SKM-1 treated with dmso at 0.1 percent for 144 hours (cell line): Measurements from ENCODE around the gene MLNR.
A peak's percentile ranks its signal among the peaks of the same experiment; 100 is the strongest.

Experiments used
- DNase-seq: peaks from one replicate; lab custom pipeline; 2025; ENCODE audit not compliant: unreplicated experiment; lab: John Stamatoyannopoulos, UW

The MLNR gene

DNA sequence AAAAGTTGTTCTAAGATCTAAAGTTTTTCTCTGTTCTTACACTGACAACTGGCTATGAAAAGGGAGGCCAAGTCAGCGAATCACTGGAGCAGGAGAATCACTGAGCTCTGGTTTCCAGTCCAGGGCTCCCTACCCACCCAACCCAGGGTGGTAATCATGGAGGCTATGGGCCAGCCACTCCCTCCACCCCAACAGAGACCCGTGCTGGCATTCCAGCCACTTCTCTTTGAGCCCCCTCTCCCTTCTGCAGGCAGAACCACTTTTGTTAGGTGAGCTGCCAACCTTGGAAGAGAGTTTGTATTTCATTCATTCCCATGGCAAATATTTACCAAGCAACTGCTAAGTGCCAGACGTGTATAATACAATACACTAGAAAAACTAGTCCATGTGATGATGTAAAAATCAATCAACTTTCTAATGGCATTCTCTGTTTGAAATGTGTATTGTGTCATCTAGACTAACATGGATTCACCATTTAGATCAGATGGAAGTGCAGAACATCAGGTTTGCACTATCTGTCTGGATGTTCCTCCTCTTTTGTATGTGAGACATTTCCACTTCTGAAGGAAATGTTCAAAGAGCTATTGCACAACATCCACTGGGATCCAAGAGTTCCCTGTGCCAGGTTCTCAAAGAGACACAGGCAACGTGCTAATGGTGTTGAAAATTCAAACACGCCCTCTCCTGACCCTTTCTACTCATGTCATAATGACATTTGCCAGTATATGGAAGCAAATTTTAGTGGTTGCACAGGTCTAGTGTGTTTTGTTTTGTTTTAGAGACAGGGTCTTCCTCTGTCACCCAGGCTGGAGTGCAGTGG lies 5.3 kb downstream of the MLNR start:
- DNase-seq: peak; percentile 84

DNA sequence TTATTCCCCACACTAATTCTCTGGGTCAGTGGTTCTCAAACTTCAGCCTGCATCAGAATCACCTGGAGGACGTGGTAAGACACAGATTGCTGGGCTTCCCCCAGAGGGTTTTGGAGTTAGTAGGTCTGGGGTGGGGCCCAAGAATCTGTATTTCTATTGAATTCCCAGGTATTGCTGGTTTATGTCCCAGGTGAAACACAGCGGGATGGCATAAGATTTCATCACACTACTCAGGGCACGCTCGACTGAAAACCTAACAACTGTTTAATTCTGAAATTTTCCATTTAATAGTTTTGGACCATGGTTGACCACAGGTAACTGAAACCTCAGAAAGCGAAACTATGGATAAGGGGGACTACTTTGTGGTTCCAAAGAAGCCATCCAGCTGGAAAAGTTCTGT lies 6.5 kb downstream of the MLNR start:
- no peak for DNase-seq

DNA sequence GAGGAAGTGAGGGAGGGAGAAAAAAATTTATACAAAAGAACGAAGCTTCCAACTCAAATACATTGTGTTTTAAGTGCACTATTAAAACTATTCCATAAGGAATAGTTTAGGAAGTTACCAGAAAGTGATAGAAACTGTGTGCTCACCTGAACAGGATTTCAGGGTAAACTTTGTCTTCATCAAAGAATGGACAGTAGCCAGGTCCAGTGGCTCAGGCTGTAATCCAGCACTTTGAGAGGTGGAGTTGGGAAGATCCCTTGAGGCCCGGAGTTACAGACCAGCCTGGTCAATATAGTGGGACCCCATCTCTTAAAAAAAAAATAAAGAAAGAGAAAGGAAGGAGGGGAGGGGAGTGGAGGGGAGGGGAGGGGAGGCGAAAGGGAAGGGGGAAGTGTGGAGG lies 14.6 kb downstream of the MLNR start:
- DNase-seq: no peak

DNA sequence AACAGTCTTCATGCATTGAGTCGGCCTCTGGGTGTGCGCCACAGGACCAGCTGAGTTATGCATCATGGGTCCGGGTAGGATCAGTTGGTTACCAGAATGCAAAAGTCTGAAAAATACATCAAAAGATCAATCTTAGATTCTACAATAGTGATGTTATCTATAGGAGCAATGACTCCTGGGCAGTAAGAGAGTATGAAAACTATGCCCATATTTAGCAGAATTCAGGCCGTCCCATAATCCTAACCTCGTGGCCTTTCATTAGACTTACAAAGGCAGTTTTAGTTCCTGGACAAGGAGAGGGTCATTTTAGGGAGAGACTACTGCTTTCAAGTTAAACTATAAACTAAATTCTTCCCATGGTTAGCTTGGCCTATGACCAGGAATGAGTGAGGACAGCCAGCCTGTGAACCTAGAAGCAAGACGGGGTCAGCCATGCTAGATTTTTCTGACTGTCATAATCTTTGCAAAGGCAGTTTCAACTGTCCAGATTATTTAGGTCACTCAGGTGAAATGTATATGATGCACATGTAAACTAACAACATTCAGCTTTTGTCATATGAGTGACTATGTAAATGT lies 15.8 kb downstream of the MLNR start:
- no peak for DNase-seq

DNA sequence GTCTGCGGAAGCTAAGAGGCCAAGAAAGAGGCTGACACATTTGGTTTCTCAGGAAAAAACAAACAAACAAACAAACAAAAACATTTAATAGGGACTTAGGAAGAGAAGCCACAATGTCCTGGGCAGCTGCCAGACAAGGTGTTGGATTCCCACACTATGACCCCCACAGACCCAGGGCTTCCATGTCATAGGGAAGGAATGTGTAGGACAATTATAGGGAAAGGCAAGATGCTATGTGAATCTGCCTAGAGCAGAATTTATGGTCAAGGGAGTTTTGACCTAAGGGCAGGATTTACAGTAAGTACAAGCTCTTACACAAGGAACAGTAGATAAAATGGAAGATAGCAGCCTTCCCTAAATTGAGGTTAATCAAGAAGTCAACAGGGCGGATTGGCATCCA lies 18.5 kb downstream of the MLNR start:
- no peak for DNase-seq

DNA sequence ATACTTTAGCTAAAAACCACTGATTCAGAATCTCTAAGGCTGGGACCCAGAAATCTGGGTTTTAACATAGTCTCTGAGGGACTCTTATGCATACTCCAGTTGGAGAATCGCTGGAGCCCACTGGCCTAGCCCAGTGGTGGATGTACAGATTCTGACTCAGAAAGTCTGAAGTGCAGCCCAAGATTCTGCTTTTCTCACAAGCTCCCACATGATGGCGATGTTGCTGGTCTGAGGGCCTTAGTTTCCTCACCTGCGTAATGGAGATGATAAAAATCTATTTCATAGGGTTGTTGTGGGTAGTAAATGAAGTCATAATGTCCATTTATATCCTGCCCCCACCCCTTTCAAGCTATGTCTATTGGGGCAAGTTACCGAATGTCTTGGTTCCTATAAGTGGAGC lies 19.9 kb downstream of the MLNR start:
- no peak for DNase-seq

DNA sequence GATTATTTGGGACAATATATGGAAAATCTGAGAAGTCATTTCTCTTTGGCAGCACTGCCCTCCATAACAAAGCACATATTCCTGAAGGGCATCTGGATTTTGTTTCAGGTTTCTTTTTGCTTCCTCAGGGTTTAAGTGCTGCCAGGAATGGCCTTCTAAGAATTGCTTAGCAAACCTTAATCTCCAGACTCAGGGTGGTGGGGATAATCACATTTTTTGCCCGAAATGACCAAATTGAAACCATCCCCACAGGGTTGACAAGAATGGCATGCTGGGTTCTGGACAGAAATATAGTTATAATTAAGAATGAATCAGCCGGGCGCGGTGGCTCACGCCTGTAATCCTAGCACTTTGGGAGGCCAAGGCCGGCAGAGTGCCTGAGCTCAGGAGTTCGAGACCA lies 21.2 kb downstream of the MLNR start:
- no peak for DNase-seq

DNA sequence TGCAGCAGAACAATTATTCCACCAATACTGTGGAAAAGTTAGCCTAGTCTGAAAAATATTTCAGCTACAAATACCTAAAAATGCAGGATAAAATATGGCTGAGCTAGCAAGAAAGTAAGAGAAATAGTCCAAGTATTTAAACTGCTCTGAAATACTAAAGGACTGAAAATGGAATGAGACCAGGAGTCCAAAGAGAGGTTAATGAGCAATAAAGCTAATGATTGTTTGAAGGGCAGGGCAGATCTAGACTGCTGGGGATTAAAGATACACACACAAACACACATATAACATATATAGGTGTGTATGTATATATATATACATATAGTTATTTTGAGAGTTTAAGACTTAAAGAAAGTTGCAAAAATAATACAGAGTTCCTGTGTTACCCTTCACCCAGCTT lies 25.0 kb downstream of the MLNR start:
- no peak for DNase-seq

DNA sequence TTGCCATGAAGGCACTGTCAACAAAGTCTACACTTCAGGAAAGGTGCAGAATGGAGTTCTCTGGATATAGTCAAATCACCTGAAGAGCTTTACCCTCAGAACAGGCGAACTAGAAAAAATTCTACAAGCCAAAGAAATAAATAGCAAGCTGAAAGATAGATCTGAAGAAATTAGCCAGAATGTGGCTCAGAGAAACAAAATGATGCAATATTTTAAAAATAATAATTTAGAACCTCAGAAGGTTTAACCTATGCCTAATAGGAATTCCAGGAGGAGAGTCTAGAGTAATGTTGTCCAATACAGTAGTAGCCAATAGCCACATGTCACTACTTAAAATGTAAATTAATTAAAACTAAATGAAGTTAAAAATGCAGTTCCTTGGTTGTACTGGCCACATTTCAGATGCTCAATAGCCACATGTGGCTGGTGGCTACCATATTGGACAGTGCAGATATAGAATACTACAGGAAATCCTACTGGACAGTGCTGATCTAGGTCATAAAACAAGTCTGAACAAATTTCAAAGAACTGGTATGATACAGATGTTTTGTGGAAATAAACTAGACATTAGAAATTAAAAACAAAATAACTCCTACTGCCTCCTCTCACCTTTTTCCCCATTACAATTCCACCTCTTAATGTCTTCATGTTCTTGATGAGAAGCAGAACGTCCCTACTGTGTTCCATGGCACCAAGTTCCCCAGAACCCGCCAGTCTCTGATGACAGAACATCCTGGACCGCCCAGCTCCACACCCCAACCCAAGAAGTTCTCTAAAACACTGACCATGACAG lies 26.9 kb downstream of the MLNR start:
- peak; percentile 69 for DNase-seq

DNA sequence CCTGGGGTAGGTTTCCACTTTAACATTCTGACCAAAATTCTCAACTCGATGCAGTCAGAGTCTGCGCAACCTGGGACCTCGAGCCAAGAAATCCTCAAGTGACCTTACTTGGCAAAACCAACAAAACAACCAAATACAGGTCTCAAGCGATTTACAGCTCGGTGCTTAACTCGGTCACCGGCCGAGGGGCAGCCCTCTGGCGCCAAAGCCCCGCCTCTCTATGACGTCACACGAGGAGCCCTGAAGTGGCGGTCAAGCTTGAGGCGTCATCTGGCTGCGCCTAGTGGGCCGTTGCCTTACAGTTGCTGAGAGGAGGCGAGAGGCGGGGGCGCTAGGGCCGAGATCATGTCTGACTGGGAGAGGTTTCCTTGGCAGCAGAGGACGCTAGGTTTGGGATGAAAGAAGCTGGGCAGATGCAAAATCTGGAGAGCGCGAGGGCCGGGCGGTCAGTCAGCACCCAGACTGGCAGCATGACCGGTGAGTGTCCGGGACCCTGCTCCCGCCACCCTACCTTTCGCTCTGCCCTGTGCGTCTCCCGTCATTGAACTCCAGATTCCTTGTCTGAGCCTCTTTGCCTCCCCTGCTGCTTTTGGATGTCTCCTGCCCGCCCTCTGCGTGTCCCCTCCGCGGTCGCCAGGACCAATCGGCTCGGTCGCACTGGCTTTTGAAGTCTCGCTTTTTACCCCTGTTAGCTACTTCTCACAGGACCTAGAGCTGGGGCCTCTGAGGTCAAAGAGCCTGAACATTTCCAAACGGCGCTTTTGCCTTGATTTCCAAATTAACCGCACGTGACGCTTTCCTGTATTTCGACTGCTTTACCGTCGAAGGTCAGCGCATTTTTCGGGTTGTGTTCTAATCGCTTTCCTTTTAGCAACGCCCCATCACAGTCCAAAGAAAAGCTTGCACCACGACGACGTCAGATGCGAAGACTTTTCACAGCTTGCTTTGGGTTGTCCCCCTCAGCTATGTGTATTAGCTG lies 27.8 kb downstream of the MLNR start, which contains the start of gene CDADC1:
TSS of gene CDADC1 (plus strand) at position 283 of the 979 bp plus-strand sequence. CDS start at position 396, 113 bp downstream.
- DNase-seq: peak; percentile 86

DNA sequence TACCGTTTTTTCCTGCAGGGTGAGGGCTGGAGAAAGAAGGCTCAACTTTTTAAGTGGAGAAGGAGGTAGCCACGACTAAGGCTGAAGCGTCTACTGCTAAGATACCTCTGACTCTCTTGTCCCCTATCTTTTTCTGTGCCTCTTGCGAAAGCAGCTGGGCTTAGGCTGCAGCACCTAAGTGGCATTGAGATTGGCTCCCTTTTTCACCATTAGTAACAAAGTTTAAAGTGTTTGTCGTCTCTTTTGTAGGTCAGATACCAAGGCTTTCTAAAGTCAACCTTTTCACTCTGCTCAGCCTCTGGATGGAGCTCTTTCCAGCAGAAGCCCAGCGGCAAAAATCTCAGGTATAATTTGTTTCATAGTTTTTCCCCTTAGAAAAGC lies 28.5 kb downstream of the MLNR start:
- no peak for DNase-seq

DNA sequence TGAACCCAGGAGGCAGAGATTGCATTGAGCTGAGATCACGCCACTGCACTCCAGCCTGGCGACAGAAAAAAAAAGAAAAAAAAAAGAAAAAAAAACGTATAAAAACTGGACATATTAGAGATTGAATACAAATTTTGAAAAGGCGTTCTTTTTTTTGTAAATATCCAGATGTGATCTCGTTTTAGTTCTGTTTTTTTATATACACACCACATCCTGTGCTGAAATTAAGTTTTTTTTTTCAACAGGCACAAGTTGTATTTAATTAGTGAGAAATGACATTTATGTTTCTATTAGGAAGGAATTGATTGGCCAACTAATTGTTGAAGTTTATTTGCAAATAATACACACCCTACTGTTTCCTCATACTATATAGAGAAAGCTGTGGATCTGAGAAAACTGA lies 31.2 kb downstream of the MLNR start:
- no peak for DNase-seq

DNA sequence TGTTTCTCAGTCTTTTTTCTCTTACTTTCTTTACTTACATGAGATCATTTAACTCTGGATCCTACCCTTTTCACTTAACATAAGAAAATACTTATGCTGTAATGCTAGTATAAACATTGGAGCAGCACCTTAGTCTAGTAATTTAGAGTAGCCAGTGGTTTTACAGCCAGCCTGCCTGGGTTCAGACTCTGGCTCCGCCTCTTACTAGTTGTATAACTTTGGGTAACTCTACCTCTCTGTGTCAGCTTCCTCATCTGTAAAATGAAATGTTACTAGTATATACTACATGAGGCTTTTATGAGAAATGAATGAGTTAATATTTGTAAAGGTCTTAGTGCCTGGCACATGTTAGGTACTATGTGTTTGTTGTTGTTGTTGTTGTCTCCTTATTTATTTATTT lies 33.2 kb downstream of the MLNR start:
- DNase-seq: no peak

DNA sequence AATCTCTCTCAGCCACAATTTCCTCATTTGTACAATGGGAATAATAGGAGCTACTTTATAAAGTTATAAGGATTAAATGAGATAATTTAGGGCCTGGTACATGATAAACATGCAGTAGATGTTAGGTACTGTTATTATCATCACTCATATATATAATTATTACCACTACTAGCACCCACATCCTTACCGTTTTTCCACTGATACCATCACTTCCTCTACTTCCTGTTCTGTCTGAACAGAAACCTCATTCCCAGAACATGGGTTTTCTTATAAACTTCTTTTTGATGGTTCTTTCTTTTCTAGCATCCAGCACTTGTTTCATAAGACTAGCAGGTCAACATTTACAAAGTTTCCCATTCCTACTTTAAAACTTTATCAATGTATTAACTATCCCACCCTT lies 33.9 kb downstream of the MLNR start:
- no peak for DNase-seq

DNA sequence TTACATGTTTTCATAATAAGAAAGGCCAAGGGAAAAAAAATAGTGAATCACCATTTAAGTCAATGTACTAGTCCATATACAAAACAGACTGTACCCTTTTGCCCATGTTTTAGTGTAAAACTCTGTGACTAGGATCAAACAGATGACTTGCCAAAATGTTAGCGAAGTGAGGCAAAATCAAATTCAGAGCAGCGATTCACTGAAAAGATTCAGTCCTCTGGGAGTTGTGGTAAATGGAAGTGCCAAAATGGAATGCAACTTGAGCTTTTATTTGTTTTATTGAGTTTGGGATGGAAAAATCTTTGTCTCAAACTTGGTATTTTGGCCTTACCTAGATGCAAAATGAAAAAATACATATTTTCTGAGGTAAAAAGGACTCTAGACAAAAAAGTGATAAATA lies 36.7 kb downstream of the MLNR start:
- no peak for DNase-seq

DNA sequence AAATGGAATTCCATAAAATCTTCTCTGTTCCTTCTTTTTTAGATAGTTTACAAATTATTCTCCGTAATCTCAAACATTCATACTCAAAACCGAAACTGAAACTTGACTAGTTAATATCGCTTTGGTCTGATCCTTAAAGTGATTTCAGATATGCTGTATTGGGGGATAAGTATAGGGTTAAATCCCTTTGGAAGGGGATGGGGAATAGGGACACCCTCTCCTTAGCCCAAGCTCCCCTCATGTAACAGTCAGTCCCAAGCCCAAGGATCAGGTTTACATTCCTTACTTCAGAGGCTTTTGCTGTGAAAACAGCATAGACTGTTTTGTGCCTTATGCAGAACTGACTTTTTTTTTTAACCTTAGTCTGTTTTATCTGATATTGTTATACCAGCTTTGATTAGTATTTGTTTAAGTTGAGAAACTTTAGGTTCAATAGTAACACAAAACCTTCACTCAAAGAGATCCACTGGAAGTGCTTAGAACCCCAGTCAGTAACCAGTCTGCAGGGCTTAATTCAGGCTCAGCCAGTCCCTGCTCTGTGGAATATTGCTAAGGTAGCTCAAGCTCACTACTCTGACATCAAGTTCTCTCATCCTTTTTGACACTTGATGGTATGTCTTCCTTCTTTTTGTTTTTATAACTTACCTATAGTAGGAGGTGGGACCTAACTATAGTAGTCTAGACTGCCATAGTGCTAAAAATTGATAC lies 38.1 kb downstream of the MLNR start:
- DNase-seq: no peak

DNA sequence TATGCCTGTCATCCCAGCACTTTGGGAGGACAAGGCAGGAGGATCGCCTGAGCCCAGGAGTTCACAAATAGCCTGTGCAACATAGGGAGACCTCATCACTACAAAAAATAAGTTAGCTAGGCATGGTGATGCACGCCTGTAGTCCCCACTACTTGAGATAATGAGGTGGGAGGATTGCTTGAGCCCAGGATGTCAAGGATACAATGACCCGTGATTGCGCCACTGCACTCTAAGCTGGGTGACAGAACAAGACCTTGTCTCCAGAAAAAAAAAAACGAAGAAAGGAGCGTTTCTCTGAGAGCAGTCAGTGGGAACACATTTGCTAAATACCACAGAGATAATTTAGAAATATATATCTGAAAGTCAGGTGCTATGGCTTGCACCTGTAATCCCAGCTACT lies 39.4 kb downstream of the MLNR start:
- DNase-seq: no peak

DNA sequence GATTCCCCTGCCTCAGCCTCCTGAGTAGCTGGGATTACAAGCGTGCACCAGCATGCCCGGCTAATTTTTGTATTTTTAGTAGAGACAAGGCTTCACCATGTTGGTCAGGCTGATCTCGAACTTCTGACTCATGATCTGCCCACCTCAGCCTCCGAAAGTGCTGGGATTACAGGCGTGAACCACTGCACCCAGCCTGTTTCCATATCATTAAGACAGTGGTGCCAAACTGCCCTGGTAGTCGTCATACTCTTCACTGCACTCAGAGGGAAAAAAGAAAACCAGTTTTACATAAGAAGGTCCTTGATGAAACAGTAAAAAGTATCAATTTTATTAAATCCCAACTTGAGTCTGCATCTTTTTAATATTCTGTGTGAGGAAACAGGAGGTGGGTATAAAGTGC lies 42.5 kb downstream of the MLNR start:
- DNase-seq: no peak

DNA sequence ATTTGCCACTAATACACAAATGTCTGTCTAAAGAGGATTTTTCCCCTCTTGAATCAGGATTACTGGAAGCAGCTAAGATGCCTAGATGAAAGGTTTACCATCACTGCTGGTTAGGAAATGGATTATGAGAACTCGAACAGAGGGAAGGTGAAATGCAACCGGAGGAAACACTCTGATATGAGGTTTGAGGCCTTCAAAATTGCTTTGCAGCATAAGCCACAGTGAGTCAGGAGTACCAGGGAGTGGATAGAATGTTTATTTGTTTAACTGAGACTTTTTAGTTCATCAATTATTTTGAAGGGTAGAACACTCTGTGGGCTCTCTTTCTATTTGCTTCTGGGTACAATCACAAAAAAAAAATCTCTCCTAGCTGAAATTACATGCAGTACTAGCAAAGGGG lies 45.7 kb downstream of the MLNR start:
- no peak for DNase-seq

DNA sequence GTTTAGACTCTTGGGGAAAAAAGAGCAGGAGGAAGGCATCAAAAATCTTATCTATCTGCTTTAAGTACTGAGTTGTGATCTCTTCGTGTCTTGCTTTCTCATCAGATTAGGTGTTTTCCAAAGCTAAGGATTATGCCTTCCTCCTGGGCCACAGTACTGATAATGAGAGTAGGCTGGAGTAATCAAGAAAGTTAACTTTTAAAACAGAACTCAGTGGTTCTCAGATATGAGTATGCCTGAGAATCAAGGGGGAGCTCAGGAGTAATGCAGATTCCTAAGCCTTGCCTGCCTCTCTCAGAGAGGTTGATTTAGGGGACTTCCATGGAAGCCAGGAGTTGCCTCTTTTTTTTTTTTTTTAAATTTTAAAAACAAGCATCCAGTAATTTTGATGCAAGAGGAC lies 51.1 kb downstream of the MLNR start:
- DNase-seq: no peak
